ENCODE data around the gene RNF213.

The RNF213 gene

GRCh38 chr17:80352216-80352895 is 91.7 kb downstream of the RNF213 start:
- H3K9ac ChIP-seq (ENCODE audit: low read length) = no peak overlapping the region
- no peaks in the 10 kb centered on the region for H3K27me3 ChIP-seq (ENCODE audit: low read length)
- H3K79me2 ChIP-seq (ENCODE audit: insufficient read depth, low read length) = no peaks in the 10 kb centered on the region
- H3K9me3 ChIP-seq (ENCODE audit: insufficient read depth, low read length) = no peaks in the 10 kb centered on the region
- H3K4me3 ChIP-seq (ENCODE audit: insufficient read depth, low read length, poor library complexity, severe bottlenecking) = no peak overlapping the region
- H3K27ac ChIP-seq (ENCODE audit: low read depth, low read length) = no peak overlapping the region
- no peaks in the 10 kb centered on the region for H3K9me2 ChIP-seq (replicated peaks; ENCODE audit: insufficient read depth, low read length)
- no peaks in the 10 kb centered on the region for H4K20me1 ChIP-seq (ENCODE audit: low read depth, low read length)
- no peak overlapping the region for H3K4me2 ChIP-seq (ENCODE audit: low read depth, low read length, poor library complexity, severe bottlenecking)
- H2AFZ ChIP-seq (ENCODE audit: low read depth, low read length, severe bottlenecking) = no peak overlapping the region
- H3K36me3 ChIP-seq (ENCODE audit: low read length) = no peaks in the 10 kb centered on the region
- no peaks in the 10 kb centered on the region for H3F3A ChIP-seq (ENCODE audit: insufficient read depth)
- TF ChIP-seq CTCF (IDR thresholded peaks at IDR 0.05; ENCODE audit: insufficient read depth, low read length, poor library complexity, severe bottlenecking) (no peak), EZH2phosphoT487 (conservative IDR thresholded peaks at IDR 0.05; ENCODE audit: low read length) (no peak)

GRCh38 chr17:80352991-80353665 is 92.5 kb downstream of the RNF213 start:
- Histone ChIP-seq H3K4me3 (ENCODE audit: insufficient read depth, low read length, poor library complexity, severe bottlenecking) (no peak overlapping the region), H2AFZ (ENCODE audit: low read depth, low read length, severe bottlenecking) (no peak overlapping the region), H4K20me1 (ENCODE audit: low read depth, low read length) (no peaks in the 10 kb centered on the region), H3K27me3 (ENCODE audit: low read length) (no peaks in the 10 kb centered on the region), H3K9ac (ENCODE audit: low read length) (no peak overlapping the region), H3K9me3 (ENCODE audit: insufficient read depth, low read length) (no peaks in the 10 kb centered on the region), H3K9me2 (replicated peaks; ENCODE audit: insufficient read depth, low read length) (no peaks in the 10 kb centered on the region), H3F3A (ENCODE audit: insufficient read depth) (no peaks in the 10 kb centered on the region), H3K79me2 (ENCODE audit: insufficient read depth, low read length) (no peaks in the 10 kb centered on the region), H3K36me3 (ENCODE audit: low read length) (no peaks in the 10 kb centered on the region), H3K4me2 (ENCODE audit: low read depth, low read length, poor library complexity, severe bottlenecking) (no peak overlapping the region), H3K27ac (ENCODE audit: low read depth, low read length) (no peak overlapping the region)
- no peak for TF ChIP-seq EZH2phosphoT487 (conservative IDR thresholded peaks at IDR 0.05; ENCODE audit: low read length)
- no peak for TF ChIP-seq CTCF (IDR thresholded peaks at IDR 0.05; ENCODE audit: insufficient read depth, low read length, poor library complexity, severe bottlenecking)

- no peaks in the 10 kb centered on the region for H3K79me2 ChIP-seq (ENCODE audit: insufficient read depth, low read length)
- H3K9me2 ChIP-seq (replicated peaks; ENCODE audit: insufficient read depth, low read length) = no peaks in the 10 kb centered on the region
- H3K4me2 ChIP-seq (ENCODE audit: low read depth, low read length, poor library complexity, severe bottlenecking) = no peak overlapping the region
- H3K9ac ChIP-seq (ENCODE audit: low read length) = no peak overlapping the region
- no peaks in the 10 kb centered on the region for H3K36me3 ChIP-seq (ENCODE audit: low read length)
- no peak for TF ChIP-seq CTCF (IDR thresholded peaks at IDR 0.05; ENCODE audit: insufficient read depth, low read length, poor library complexity, severe bottlenecking)
- no peaks in the 10 kb centered on the region for H3F3A ChIP-seq (ENCODE audit: insufficient read depth)
- no peaks in the 10 kb centered on the region for H3K27me3 ChIP-seq (ENCODE audit: low read length)
- H2AFZ ChIP-seq (ENCODE audit: low read depth, low read length, severe bottlenecking) = no peak overlapping the region
- H3K4me3 ChIP-seq (ENCODE audit: insufficient read depth, low read length, poor library complexity, severe bottlenecking) = no peak overlapping the region
- no peak overlapping the region for H3K27ac ChIP-seq (ENCODE audit: low read depth, low read length)
- no peaks in the 10 kb centered on the region for H3K9me3 ChIP-seq (ENCODE audit: insufficient read depth, low read length)
- no peaks in the 10 kb centered on the region for H4K20me1 ChIP-seq (ENCODE audit: low read depth, low read length)
These were observed 93.1 kb downstream of the RNF213 start for GRCh38 chr17:80353718-80354275.

Data from SU-DHL-6 (cell line).